Hematopoietic multipotent progenitor cell treated with erythropoietin and hydrocortisone succinate and interleukin-3 and kit ligand, for 4 days (in vitro differentiated cells): ENCODE results near the gene OTULINL.
"Not testable (repeated sequence)": the region's sequence is repeated elsewhere in the genome, so short reads cannot be mapped to it uniquely, and the experiment has no call there.

ENCODE experiments used
- DNase-seq: peaks from one replicate; pipeline ENCODE4 v3.0.0-alpha.2; 2015

Gene OTULINL

DNA sequence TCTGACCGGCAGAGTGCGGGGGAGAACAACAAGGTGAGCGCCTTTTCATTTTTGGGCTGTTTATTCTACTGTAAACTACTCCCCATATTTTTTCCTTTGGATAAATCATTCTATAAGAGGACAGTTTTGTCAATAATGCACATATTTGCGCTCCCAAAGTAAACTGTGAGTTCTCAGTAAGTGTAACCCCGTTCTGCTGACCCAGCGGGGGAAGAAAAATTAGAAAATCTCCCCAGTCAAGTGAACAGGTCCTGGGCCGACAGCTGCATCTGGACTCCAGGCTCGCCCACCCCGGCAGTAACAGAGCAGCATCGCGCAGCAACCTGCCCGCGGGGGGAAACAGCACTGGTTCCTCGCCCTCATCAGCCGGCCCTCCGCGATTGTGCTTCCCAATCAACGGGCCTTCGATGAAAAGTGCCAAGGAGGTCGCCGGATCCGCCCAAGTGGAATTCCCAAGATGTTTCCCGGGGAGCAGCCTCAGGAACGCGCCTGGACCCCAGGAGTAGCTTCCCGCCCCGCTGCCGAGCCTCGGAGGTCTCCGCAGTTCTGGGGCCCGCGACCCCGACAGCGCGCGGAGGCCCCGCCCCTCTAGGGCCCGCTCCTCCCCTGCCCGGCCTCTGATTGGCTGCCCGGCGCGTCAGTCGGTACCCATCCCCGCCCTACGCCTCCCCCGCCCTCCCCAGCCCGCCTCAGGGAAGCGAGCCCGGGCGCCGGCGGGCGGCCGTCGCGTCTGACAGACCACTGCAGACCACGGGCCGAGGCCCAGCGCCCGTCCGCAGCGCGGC is at the start of gene OTULINL:
TSS of gene OTULINL (plus strand) at position 687 of the 785 bp plus-strand sequence. CDS start 103 bp downstream, outside the sequence.
- peak; percentile 91 for DNase-seq

GRCh38 chr5:14532180-14532579 is 49.4 kb upstream of the OTULINL start:
- no peak for DNase-seq

DNA sequence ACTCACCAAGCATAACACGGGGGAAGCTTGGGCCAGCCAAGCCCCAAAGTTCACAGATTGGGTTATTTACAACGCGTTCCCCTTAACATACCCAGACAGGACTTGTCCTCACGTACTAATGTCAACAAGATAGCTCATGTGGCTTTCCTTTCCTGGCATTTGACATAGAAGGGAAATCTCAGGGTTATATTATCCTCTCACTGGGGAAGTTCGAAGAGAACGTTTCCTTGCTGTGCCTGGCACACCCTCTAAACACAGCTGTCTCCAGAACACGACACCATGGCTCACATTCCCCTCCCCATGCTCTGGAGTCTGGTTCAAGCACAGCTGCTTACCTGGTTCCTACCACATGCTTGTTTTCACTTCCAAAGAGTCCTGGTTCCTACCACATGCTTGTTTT is 46.8 kb upstream of the OTULINL start:
- no peak for DNase-seq

- no peak for DNase-seq
Observed at GRCh38 chr5:14545308-14545707, 36.3 kb upstream of the OTULINL start.

DNA sequence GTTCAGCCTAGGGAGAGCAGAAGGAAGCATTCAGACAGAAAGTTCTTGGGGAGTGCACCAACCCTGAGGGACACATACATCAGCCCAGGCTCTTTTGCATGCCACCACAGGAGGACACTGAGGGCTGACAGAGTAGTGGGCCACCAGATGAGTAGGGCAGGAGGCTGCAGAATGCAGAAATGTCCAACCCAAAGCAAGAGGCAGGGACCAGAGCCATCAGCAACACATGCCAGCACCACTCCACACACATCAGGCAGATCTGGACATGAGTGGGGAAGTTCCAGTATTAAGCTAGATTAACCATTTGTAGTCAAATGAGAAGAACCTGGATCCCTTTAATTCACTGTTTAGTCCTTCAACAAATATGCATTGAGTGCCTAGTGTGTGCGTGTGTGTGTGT is 35.7 kb upstream of the OTULINL start:
- DNase-seq, result no peak

GRCh38 chr5:14547666-14548065 is 33.9 kb upstream of the OTULINL start:
- peak; percentile 37 for DNase-seq

DNA sequence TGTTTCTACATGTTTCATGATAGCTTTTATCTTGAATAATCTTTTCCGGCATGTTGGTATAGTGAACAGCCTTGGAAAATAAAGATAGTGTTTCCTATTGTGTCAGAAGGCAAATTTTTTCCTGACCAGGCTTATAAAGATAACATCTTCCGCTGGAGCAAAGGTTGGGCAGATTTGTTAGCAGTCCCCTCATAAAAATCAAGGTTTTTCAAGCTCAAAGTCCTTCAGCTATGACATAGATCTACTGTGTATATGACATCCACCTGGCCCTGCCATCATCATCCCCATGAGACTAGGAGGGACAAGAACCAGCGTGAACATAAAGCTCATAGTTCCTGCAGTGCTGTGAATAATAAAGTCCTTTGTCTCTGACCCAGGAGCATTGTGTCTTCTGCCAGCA is 30.4 kb upstream of the OTULINL start:
- DNase-seq, result no peak

DNA sequence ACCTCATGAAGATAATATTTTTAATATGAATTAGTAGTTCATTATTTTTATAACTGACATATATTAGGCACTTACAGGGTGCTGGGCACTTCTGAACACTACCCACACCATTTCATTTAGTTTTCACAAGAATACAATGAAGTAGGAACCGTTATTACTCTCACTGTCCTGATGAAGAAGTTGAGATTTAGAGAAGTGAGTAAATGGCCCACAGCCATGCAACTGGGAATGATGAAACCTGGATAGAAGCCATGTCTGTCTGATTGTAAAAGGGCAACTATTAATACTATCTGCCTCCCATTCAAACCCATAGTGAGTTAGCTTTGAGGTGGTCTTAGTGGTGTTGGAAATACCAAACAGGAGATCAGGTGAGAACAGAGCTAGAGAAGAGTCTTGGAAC is 29.6 kb upstream of the OTULINL start:
- DNase-seq, result peak; percentile 14

GRCh38 chr5:14554288-14554687 is 27.3 kb upstream of the OTULINL start:
- not testable (repeated sequence) for DNase-seq

DNA sequence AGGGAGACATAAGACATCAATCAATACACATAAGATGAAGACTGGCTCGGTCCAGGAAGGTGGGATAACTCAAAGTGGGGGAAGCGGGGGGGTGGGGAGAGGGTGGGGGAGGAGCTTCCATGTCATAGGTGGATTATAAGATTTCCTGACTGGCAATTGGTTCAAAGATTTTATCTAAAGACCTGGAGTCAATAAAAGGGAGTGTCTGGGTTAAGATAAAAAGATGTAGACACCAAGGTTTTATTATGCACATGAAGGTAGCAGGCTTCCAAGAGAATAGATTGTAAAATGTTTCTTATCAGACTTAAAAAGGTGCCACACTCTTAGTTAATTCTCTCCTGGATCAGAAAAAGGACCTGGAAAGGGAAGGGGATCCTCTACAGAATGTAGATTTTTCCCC is 25.6 kb upstream of the OTULINL start:
- no peak for DNase-seq

DNA sequence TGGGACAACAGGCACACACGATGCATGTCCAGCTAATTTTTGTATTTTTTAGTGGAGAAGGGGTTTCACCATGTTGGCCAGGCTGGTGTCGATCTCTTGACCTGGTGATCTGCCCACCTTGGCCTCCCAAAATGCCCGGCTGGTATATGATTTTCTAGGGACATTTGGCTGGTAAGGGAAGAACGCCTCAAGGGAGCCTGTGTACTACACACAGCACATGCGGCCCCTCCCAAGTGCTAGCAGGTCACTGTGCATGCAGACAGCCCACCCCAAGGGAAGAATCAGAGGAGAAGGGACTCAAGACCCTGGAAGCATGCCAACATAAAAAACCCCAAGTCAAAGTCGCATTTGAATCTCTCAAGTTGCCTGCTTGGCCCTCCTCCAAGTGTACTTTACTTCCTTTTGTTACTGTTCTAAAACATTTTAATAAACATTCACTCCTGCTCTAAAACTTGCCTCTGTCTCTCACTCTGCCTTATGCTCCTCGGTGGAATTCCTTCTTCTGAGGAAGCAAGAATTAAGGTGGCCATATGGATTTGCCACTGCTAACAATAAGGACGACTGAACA is 24.3 kb upstream of the OTULINL start:
- peak; percentile 64 for DNase-seq

GRCh38 chr5:14557791-14558415 is 23.7 kb upstream of the OTULINL start:
- peak; percentile 88 for DNase-seq

DNA sequence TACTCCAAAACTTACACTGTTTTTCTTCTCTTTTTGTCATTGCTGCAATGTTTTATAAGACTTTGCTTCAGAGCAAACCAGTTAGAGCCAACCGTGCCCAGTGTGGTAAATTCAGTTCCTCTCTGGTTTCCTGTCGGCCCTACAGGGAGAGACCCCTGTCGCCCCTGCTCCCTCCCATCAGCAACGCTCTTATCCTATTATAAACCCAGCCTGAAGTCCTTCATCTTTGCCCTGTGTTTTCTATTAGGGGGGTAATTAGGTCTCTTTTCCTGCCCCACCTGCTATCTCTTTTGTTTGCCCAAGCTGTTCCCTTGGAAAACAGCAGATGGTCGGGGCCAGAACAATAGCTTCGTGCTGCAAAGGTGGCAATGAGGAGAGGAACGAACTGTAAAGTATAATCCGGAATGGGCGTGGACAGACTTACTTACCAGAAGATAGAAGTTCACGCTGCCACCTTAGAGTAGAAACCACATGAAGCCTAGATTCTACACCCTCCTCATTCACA is 21.4 kb upstream of the OTULINL start:
- DNase-seq, result peak; percentile 88

GRCh38 chr5:14561741-14562140 is 19.9 kb upstream of the OTULINL start:
- DNase-seq, result no peak

DNA sequence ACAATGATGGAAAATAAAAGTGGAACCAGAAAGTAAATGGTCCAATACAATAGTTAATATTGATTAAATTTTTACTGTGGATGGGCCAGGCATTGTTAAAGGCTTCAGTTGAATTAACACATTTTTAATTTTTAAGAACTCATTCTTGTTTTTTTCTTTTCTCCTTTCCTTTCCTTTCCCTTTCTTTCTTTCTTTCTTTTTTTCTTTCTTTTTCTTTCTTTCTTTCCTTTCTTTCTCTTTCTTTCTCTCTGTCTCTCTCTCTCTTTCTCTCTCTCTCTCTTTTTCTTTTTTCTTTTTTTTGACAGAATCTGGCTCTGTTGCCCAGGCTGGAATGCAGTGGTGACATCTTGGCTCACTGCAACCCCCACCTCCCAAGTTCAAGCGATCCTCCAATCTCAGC is 13.3 kb upstream of the OTULINL start:
- no peak for DNase-seq

DNA sequence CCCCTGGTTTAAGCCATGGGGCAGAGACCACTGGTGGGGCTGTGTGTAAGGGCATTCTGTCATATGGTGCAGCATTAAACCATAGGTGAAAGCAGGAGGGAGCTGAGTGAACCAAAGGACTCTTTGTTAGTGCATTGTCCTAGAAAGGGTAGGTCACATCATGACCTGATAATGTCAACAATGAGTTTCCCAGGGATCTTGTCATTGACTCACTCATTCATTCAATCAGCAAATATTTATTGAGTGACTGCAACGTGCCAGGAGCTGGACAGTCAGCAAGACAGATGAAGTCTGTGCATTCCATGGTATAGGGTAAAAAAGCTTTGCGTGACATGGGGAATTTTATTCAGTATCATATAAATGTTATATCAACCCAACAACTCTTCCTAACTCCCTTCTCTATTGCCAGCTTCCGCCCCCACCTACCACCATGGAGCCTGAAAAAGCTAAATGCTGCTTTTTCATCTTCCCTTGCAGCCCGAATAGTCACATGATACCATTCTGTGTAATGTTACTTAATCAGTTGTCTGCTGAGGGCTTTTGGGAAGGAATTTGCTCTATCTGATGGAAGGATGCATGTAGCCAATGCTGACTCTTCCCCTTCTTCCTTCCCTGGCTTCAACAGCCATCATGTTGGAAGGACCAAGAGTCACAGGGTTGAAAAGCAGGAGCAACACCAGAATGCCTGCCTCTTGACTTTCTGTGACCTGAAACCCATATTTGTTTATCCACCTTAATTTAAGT is 11.5 kb upstream of the OTULINL start:
- no peak for DNase-seq

GRCh38 chr5:14571901-14572300 is 9.7 kb upstream of the OTULINL start:
- DNase-seq, result no peak

GRCh38 chr5:14572385-14572784 is 9.2 kb upstream of the OTULINL start:
- DNase-seq, result no peak

DNA sequence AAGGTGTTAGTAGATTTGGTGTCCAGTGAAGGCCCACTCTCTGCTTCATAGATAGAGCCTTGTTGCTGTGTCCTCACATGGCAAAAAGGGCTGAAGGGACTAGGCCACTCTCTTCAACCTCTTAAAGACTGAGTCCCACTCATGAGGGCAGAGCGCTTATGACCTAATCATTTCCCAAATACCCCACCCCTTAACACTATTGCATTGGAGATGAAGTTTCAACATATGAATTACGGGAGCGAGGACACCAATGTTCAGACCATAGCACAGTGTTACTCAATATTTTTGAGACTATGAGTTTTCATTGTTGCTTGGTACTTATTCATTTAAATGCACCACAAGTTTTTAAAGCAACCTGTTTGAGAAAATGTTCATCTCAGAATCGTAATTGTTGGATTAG is 8.8 kb upstream of the OTULINL start:
- no peak for DNase-seq

DNA sequence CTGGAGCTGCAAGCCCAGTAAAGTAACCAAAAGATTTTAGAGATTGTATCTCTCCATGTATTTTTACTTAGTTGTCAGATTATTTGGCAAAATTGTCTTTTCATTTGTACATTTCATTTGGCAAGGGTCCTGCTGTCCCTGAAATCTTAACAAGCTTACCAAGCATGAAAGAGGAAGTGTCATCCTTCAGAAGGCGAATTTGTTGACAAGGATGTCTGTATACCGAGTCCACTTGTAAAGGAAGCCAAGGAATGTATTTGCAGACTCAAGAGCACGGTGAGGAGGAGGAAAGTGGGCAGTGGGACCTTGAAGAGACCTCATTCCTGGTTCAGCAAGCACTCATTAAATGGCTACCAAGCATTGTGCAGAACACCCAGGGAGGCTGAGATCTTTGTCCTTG is 7.5 kb upstream of the OTULINL start:
- DNase-seq, result peak; percentile 40

DNA sequence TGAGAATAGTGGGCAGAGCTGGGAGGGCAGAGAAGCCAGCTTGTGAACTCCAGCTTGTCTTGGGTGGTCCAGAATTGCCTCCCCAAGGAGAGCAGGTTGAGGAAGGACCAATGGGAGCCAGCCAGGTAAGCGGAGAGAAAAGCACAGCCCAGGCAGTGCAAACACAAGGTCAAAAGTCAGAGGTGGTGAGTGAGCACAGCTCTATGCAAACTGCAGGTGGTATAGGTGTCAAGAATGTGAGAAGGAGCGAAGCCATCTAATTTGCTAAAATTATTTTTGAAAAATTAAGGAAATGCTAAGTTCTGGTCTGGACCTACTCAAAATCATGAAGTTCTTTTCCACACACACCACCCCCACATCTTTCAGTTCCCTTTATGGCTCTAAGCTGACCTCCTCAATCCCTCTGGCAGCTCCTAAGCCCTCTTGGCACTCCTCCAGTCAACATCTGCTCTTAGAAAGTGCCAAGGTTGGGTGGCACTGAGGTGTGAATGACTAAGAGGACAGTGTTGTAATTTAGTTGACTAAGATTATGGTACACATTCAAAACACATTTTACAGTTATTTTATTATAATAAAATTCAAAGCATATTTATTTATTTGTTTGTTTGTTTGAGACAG is 6.6 kb upstream of the OTULINL start:
- no peak for DNase-seq

GRCh38 chr5:14576206-14576605 is 5.4 kb upstream of the OTULINL start:
- no peak for DNase-seq
